GM19099 (cell line): ENCODE measurements around the gene WDR82.

Experiments
- POLR2A ChIP-seq: IDR thresholded peaks from 3 replicates; pipeline ENCODE4 v1.6.1; 2011; ENCODE audit warnings: low read depth; ENCODE audit not compliant: insufficient read length; ENCODE audit errors: extremely low read depth

The WDR82 gene

GRCh38 chr3:52278510-52279069 is at the start of gene WDR82:
WDR82 (minus strand) TSS chr3:52278649; CDS start chr3:52278361, 288 bp downstream.
- TF ChIP-seq POLR2A = peak; percentile 98

GRCh38 chr3:52327486-52328290 is 49.2 kb upstream of the WDR82 start:
- no peak for TF ChIP-seq POLR2A

GRCh38 chr3:52326976-52327375 is 48.5 kb upstream of the WDR82 start:
- no peak for TF ChIP-seq POLR2A

- no peak for TF ChIP-seq POLR2A
Observed at GRCh38 chr3:52325686-52326085, 47.2 kb upstream of the WDR82 start.

GRCh38 chr3:52324676-52325075 is 46.2 kb upstream of the WDR82 start:
- no peak for TF ChIP-seq POLR2A

- TF ChIP-seq POLR2A = no peak
Observed at GRCh38 chr3:52323526-52324295, 45.3 kb upstream of the WDR82 start.

GRCh38 chr3:52322466-52322865 is 44.0 kb upstream of the WDR82 start:
- no peak for TF ChIP-seq POLR2A

GRCh38 chr3:52321481-52321880 is 43.0 kb upstream of the WDR82 start:
- no peak for TF ChIP-seq POLR2A

GRCh38 chr3:52319921-52320595 is 41.6 kb upstream of the WDR82 start:
- TF ChIP-seq POLR2A = no peak

- no peak for TF ChIP-seq POLR2A
Observed at GRCh38 chr3:52318186-52318816, 39.9 kb upstream of the WDR82 start.

- no peak for TF ChIP-seq POLR2A
Observed at GRCh38 chr3:52317208-52318000, 39.0 kb upstream of the WDR82 start.

GRCh38 chr3:52315977-52316764 is 37.7 kb upstream of the WDR82 start, which contains the start of gene DNAH1:
DNAH1 (plus strand) TSS chr3:52316319; CDS start chr3:52322443, 6,124 bp downstream.
- no peak for TF ChIP-seq POLR2A

- no peak for TF ChIP-seq POLR2A
Observed at GRCh38 chr3:52315006-52315405, 36.6 kb upstream of the WDR82 start.
